Osteocyte (in vitro differentiated cells): ENCODE results near the gene LTBP2. TPM values are rescaled to one million over a fixed set of nuclear protein-coding genes. Genes with fewer than 3 reads are reported as not detected.

Experiments used
- DNase-seq: peaks from one replicate; pipeline ENCODE4 v3.0.0; 2021; ENCODE audit warnings: mixed read lengths; ENCODE audit not compliant: unreplicated experiment; ENCODE audit errors: extremely low spot score
- H3K27ac Mint-ChIP-seq: one replicate; pipeline ENCODE4 v1.8.0; 2021; ENCODE audit warnings: mild to moderate bottlenecking, mixed read lengths; ENCODE audit not compliant: unreplicated experiment
- H3K27me3 Mint-ChIP-seq: one replicate; pipeline ENCODE4 v1.8.0; 2021; ENCODE audit warnings: mixed read lengths; ENCODE audit not compliant: unreplicated experiment
- H3K36me3 Mint-ChIP-seq: one replicate; pipeline ENCODE4 v1.8.0; 2021; ENCODE audit warnings: mixed read lengths; ENCODE audit not compliant: unreplicated experiment
- H3K4me1 Mint-ChIP-seq: one replicate; pipeline ENCODE4 v1.8.0; 2021; ENCODE audit warnings: mixed read lengths; ENCODE audit not compliant: unreplicated experiment
- H3K4me3 Mint-ChIP-seq: one replicate; pipeline ENCODE4 v1.8.0; 2021; ENCODE audit warnings: mild to moderate bottlenecking, moderate library complexity, mixed read lengths; ENCODE audit not compliant: unreplicated experiment
- H3K9me3 Mint-ChIP-seq: one replicate; pipeline ENCODE4 v1.8.0; 2021; ENCODE audit warnings: mixed read lengths; ENCODE audit not compliant: unreplicated experiment
- total RNA-seq: library from RNA; stranded (reverse); gene quantifications from 2 replicates; pipeline ENCODE4 v1.2.1, GENCODE V29; 2021
- TF ChIP-seq, protein P1 (sequence below): fragments of 200-600 bp; sonication (generic); IDR thresholded peaks from 2 replicates; pipeline ENCODE4 v1.5.0; 2021; ENCODE audit warnings: antibody characterized with exemption, mild to moderate bottlenecking, moderate library complexity

Gene LTBP2
- total RNA-seq, 1 donor from 2014 or later = 377 TPM

DNA sequence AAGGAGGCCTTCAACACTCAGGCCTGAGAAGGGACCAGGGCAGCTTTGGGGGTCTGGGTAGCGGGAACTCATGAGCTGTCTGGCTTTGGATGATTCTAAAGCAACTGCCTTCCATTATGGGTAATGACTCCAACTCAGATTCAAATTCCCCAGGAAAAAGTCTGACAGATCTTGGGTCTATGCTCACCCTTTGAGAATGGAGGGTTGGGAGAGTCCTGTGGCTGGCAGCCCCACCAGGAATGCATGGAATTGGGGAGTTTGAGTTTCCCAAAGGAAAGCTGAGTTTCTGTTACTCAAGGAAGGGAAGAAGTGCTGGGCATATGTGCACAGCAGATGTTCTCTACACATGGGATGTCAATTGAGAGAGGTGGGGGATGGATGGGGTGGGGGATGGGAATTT lies 22.4 kb upstream of the LTBP2 start:
- no peaks in the 10 kb centered on the region for H3K27me3 Mint-ChIP-seq
- peaks cover 55% of the 10 kb centered on the region for H3K4me1 Mint-ChIP-seq
- H3K4me3 Mint-ChIP-seq = no peak overlapping the region
- no peaks in the 10 kb centered on the region for H3K36me3 Mint-ChIP-seq
- H3K27ac Mint-ChIP-seq = peak overlapping the region; percentile 54
- DNase-seq = no peak
- no peaks in the 10 kb centered on the region for H3K9me3 Mint-ChIP-seq
- TF ChIP-seq, protein P1, sequence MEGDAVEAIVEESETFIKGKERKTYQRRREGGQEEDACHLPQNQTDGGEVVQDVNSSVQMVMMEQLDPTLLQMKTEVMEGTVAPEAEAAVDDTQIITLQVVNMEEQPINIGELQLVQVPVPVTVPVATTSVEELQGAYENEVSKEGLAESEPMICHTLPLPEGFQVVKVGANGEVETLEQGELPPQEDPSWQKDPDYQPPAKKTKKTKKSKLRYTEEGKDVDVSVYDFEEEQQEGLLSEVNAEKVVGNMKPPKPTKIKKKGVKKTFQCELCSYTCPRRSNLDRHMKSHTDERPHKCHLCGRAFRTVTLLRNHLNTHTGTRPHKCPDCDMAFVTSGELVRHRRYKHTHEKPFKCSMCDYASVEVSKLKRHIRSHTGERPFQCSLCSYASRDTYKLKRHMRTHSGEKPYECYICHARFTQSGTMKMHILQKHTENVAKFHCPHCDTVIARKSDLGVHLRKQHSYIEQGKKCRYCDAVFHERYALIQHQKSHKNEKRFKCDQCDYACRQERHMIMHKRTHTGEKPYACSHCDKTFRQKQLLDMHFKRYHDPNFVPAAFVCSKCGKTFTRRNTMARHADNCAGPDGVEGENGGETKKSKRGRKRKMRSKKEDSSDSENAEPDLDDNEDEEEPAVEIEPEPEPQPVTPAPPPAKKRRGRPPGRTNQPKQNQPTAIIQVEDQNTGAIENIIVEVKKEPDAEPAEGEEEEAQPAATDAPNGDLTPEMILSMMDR = no peak

DNA sequence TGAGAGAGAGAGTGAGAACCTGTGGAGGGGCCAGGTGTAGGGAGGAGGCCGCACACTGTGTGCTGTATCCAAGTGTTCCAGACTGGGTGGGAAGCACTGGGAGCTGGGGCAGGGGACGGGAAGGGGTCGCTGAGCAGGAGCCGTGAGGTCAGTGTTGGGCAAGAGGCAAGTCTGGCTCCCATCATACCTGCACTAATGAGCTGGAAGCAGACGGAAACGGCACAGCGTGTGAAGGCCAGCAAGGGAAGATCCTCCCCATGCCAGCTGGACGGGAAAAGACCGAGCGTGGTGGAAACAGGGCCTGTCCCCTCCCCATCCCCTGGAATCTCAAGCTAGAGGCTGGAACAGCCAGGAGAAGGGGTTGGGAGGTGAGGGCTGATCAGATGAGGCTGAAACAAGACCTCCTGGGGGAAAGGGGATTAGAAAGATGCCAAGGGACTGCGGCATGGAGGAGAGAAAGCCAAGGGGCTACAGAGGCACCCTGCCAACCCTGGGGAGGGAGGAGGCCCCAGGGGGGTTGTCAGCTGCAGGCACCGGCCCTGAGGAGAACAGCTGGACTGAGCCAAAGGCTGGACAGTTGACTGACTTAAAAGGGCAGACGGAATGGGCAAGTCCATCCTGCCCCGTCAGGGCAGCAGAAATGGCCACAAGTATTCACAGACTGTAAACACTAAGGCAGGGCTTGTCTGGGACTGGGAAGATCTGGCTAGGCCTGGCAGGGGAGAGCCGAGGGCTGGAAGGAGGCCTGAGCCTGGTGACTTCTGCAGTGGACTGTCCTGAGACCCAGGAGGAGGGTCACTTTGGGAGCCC lies 19.0 kb upstream of the LTBP2 start:
- Mint-ChIP-seq H3K4me1 (peaks cover 32% of the 10 kb centered on the region), H3K9me3 (no peaks in the 10 kb centered on the region), H3K27ac (no peak overlapping the region), H3K4me3 (no peak overlapping the region), H3K27me3 (no peaks in the 10 kb centered on the region), H3K36me3 (no peaks in the 10 kb centered on the region)
- DNase-seq = no peak
- TF ChIP-seq, protein P1 = no peak

DNA sequence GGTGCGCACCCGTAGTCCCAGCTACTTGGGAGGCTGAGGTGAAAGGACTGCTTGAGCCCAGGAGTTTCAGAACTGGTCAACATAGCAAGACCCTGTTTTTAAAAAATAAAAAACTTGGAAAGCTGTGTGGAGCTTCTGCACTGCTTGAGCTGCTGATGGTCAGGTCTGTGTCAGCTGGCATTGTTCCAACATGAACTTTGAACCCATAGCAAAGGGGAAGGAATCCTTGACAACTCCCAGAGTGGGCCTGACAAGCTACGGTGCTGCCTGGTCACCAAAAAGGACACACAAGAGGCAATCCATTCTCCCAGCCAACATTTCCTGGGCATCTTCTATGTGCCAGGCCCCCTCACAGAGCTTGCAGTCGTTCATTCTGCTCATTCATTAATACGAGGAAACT lies 16.4 kb upstream of the LTBP2 start:
- H3K27ac Mint-ChIP-seq = no peak overlapping the region
- H3K36me3 Mint-ChIP-seq = peaks cover 1% of the 10 kb centered on the region
- no peaks in the 10 kb centered on the region for H3K27me3 Mint-ChIP-seq
- TF ChIP-seq, protein P1 = no peak
- H3K4me1 Mint-ChIP-seq = peaks cover 22% of the 10 kb centered on the region
- H3K4me3 Mint-ChIP-seq = no peak overlapping the region
- DNase-seq = no peak
- no peaks in the 10 kb centered on the region for H3K9me3 Mint-ChIP-seq

DNA sequence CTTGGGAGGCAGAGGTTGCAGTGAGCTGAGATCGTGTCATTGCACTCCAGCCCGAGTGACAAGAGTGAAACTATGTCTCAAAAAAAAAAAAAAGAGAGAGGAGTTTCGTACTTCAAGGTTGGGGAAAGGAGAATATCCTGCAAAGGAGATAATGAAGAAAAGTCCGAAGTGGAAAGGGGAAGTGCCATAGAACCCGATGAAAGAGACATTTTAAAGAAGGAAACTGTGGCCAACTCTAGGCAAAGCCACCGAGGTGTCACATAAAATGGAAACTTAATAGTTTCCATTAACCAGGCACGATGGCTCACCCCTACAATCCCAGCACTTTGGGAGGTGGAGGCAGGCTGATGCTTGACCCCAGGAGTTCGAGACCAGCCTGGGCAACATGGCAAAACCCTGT lies 15.0 kb upstream of the LTBP2 start:
- DNase-seq = no peak
- Mint-ChIP-seq H3K27me3 (no peaks in the 10 kb centered on the region), H3K36me3 (peaks cover 1% of the 10 kb centered on the region), H3K27ac (no peak overlapping the region), H3K4me3 (no peak overlapping the region), H3K4me1 (peaks cover 20% of the 10 kb centered on the region), H3K9me3 (no peaks in the 10 kb centered on the region)
- TF ChIP-seq, protein P1 = no peak

DNA sequence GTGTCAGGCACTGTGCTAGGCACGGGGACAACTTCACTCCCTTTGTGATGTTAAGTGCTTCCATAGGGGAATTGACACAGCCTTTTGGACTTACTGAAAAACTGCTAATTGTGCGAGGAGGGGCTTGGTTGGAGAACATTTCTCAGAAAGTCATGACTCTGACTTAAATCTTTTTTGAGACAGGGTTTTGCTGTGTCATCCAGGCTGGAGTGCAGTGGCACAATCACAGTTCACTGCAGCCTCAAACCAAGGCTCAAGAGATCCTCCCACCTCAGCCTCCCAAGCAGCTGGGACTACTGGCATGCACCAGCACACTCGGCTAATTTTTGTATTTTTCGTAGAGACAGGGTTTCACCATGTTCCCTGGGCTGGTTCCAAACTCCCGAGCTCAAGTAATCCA lies 10.2 kb upstream of the LTBP2 start:
- Mint-ChIP-seq H3K4me3 (no peak overlapping the region), H3K4me1 (peaks cover 50% of the 10 kb centered on the region), H3K9me3 (no peaks in the 10 kb centered on the region), H3K27me3 (no peaks in the 10 kb centered on the region), H3K27ac (peak overlapping the region; percentile 50), H3K36me3 (peaks cover 1% of the 10 kb centered on the region)
- TF ChIP-seq, protein P1 = no peak
- no peak for DNase-seq
